NAMALWA (cell line): ENCODE results near the gene MON1B.
"Not testable (repeated sequence)": the region's sequence is repeated elsewhere in the genome, so short reads cannot be mapped to it uniquely, and the experiment has no call there.

Experiments
- DNase-seq: peaks from one replicate; pipeline ENCODE4 v3.0.0-alpha.2; 2015; ENCODE audit warnings: low spot score

MON1B gene

GRCh38 chr16:77197747-77198146, 6.8 kb downstream of the MON1B start:
- DNase-seq: no peak

- DNase-seq: no peak
These were observed 8.2 kb downstream of the MON1B start, which contains the start of gene SYCE1L for GRCh38 chr16:77199211-77199610. Gene SYCE1L, plus strand, starts transcription at chr16:77199408. Its CDS starts 44 bp downstream, at chr16:77199452.

DNA sequence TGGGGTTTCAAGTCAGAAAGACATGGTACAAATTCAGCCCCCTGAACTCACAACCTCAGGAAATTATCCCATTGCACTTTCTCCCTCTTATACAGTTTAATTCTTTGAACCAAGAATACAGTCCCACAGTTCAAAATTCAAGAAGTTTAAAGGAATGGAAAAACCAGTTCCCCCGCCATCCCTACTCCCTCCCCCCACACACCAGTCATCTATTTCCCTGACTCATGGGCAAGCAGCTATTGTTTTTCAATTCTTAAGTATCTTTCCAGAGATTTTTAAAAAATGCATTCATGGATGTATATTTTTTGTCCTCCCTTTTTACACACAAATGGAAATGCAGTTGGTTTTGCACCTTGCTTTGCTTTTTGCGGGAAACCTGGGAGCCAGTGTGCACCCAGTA, 15.5 kb downstream of the MON1B start:
- DNase-seq: no peak

DNA sequence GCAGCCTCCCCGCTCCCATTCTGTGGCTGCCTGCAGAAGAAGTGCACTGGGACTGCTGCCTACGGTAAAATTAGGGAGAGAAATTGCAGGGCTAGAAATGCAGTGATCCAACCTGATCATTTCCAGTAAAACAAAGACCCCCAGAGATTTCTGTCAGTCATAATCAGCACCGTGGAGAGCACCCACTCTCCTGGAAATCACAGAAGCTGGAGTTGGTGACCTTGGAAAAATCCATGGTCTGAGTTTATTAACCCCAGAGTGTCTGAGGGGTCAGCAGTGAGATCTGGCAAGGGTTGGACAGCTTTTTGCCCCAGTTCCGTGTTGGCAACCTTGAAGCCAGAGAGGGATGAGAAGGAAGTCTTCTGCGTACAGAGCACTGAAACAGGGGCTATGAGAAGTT, 16.0 kb downstream of the MON1B start:
- DNase-seq: no peak

GRCh38 chr16:77208382-77208781, 17.4 kb downstream of the MON1B start:
- DNase-seq: no peak

DNA sequence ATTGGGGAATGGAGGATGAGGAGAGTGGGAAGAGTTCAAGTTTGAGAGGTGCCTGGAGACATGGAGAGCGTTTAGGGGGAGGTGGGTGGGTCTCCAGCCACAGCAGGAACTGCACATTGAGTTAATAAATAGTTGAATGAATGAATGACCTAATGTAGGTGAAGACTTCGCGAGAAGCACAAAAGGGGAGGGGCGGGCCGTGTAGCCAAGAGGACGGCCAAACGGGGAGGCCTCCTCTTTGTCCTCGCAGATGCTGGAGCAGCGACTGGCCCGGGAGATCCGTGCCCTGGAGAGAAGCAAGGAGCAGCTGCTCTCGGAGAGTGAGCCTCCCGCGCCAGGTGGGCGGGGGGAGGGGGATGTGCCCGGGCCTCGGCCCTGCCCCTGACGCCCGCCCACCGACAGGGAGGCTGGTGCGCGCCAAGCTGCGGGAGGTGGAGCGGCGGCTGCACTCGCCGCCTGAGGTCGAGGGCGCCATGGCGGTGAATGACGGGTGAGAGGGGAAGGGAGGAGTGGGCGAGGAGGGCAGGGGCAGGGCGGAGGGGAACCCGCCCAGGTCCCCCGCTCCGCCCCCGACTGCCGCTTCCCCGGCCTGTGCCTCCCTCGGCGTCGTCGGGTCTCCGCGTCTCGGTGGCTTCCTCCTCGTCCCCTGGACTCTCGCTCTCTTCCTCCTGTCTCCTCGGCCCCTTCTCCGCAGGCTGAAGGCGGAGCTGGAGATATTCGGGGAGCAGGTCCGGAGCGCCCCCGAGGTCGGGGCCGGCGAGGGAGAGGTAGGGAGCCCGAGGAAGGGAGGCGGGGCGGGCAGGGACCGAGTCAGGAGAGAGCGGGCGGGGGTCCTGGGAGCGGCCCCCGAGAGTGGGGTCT, 21.1 kb downstream of the MON1B start:
- peak; percentile 89 for DNase-seq

- peak; percentile 76 for DNase-seq
These were observed 22.0 kb downstream of the MON1B start for GRCh38 chr16:77212741-77213541.

- DNase-seq: no peak
These were observed 22.6 kb downstream of the MON1B start for GRCh38 chr16:77213542-77214106.

GRCh38 chr16:77214411-77215138, 23.6 kb downstream of the MON1B start:
- peak; percentile 27 for DNase-seq

- no peak for DNase-seq
These were observed 28.4 kb downstream of the MON1B start for GRCh38 chr16:77219437-77219836.

GRCh38 chr16:77220427-77220826, 29.4 kb downstream of the MON1B start:
- DNase-seq: no peak

- DNase-seq: no peak
These were observed 30.5 kb downstream of the MON1B start for GRCh38 chr16:77221482-77221881.

DNA sequence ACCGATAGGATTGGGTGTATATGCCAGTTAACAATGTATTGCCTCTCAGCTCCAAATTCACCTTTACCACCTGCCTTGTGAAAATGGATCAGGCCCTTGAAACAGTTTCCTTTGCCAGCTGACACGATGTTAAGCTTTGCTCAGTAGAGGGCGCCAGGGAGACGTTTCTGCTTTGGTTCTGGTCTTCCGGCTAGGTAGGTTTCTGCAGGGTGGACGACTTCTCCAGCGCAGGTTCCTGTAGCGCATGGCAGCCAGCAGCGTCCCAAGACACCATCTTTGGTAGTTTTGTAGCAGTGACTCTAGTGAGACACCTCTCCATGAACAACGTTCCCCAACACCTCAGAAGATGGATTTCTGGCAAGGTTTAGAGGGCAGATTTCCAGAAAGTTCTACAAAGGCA, 32.2 kb downstream of the MON1B start:
- peak; percentile 66 for DNase-seq

DNA sequence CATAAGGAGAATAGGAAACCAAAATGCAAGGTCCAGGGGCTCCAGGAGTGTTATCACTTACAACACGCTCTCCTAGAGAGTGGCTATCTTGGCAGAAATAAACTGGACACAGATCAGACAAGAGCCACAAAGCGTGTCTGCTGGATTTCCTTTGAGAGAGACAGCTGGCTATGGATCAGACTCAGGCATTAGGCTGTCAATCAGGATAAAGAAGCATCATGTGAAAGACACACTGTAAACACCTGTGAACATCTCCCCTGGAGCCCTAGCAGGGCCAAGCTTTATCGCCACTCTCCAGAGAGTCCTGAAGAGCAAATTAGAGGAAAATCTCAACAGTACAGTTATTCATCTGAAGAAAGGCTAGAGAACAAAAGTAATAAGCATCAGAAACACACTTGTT, 34.2 kb downstream of the MON1B start:
- no peak for DNase-seq

GRCh38 chr16:77227745-77228144, 36.8 kb downstream of the MON1B start:
- no peak for DNase-seq

GRCh38 chr16:77231047-77231446, 40.1 kb downstream of the MON1B start:
- no peak for DNase-seq

GRCh38 chr16:77233799-77234519, 43.0 kb downstream of the MON1B start:
- no peak for DNase-seq

DNA sequence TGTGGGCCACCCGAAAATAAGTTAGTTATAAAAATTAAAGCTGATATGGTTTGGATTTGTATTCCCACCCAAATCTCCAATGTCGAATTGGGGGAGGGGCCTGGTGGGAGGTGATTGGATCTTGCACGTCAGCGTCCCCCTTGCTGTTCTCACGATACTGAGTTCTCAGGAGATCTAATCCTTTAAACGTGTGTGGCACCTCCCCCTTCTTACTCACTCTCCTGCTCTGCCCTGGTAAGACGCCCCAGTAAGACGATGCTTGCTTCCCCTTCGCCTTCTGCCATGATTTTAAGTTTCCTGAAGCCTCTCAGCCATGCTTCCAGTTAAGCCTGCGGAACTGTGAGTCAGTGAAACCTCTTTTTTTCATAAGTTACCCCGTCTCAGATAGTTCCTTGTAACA, 43.6 kb downstream of the MON1B start:
- no peak for DNase-seq

GRCh38 chr16:77236063-77236511, 45.1 kb downstream of the MON1B start:
- DNase-seq: peak; percentile 91

DNA sequence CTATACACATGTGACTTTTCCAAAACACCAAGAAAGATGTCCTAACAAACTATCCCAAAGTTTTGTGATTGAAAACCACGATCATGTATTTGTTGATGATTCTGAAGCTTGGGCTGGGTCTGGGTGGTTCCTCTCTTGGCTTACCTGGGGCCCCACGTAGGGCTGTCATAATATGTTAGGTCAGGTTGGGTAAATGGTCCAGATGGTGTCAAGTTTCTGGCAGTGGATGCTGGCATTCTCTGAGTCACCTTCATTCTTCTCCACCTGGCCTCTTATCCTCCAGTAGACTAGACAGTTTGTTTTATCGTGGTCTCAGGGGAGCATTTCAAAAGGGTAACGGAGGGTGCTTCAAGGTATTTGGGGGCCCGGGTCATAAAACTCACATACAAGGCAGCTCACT, 47.6 kb downstream of the MON1B start:
- DNase-seq: no peak

- not testable (repeated sequence) for DNase-seq
These were observed 51.5 kb downstream of the MON1B start for GRCh38 chr16:77242471-77242870.
